Neural cell (in vitro differentiated cells): ENCODE data around the gene EVI2A.

ENCODE experiments used
- EZH2 ChIP-seq: fragments of 200-600, 300-800 bp; shearing (Covaris generic), sonication (generic); IDR thresholded peaks from 2 replicates; pipeline ENCODE4 v1.6.1; 2014; ENCODE audit warnings: antibody characterized with exemption, low read length, borderline replicate concordance, mild to moderate bottlenecking; ENCODE audit not compliant: insufficient read depth, poor library complexity, severe bottlenecking
- MXI1 ChIP-seq: fragments of 450-650 bp; conservative IDR thresholded peaks from 2 replicates; pipeline ENCODE4 v1.6.1; 2014; ENCODE audit warnings: antibody characterized with exemption, mild to moderate bottlenecking; ENCODE audit not compliant: poor library complexity, severe bottlenecking
- POLR2AphosphoS5 ChIP-seq: IDR thresholded peaks from 2 replicates; pipeline ENCODE4 v1.6.1; 2012
- SMC3 ChIP-seq: fragments of 450-650 bp; conservative IDR thresholded peaks from 2 replicates; pipeline ENCODE4 v1.6.1; 2014; ENCODE audit warnings: antibody characterized with exemption, mild to moderate bottlenecking, moderate library complexity; ENCODE audit not compliant: poor library complexity
- TF ChIP-seq, protein P1 (sequence below): fragments of 450-650 bp; IDR thresholded peaks from 2 replicates; pipeline ENCODE4 v1.5.1; 2014; ENCODE audit warnings: antibody characterized with exemption, mild to moderate bottlenecking, moderate library complexity; ENCODE audit not compliant: poor library complexity, severe bottlenecking
- TF ChIP-seq, protein P2 (sequence below): IDR thresholded peaks from 2 replicates; pipeline ENCODE4 v1.6.1; 2012; ENCODE audit warnings: borderline replicate concordance

DNA sequence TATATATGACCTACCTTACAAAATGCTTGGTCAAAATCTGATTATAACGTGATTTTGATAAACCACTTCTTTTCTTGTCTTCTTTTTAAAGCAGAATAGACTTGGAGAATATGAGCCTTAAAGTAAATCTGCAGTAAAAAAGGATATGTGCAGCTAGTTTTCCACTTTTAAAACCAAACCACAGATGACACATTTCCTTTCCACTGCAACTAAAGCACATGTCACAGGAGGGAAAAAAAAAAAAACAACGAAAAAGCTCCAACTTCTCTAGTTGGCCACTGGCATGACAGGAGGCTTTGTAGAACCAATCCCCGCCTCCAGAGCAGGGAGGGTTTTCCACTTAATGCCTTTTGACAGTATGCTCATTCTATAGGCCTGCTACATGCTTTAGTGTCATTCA, at the start of gene EVI2A:
- TF ChIP-seq, protein P1, sequence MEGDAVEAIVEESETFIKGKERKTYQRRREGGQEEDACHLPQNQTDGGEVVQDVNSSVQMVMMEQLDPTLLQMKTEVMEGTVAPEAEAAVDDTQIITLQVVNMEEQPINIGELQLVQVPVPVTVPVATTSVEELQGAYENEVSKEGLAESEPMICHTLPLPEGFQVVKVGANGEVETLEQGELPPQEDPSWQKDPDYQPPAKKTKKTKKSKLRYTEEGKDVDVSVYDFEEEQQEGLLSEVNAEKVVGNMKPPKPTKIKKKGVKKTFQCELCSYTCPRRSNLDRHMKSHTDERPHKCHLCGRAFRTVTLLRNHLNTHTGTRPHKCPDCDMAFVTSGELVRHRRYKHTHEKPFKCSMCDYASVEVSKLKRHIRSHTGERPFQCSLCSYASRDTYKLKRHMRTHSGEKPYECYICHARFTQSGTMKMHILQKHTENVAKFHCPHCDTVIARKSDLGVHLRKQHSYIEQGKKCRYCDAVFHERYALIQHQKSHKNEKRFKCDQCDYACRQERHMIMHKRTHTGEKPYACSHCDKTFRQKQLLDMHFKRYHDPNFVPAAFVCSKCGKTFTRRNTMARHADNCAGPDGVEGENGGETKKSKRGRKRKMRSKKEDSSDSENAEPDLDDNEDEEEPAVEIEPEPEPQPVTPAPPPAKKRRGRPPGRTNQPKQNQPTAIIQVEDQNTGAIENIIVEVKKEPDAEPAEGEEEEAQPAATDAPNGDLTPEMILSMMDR: no peak
- TF ChIP-seq EZH2: no peak
- TF ChIP-seq POLR2AphosphoS5: no peak
- TF ChIP-seq MXI1: no peak
- no peak for TF ChIP-seq SMC3
- TF ChIP-seq, protein P2, sequence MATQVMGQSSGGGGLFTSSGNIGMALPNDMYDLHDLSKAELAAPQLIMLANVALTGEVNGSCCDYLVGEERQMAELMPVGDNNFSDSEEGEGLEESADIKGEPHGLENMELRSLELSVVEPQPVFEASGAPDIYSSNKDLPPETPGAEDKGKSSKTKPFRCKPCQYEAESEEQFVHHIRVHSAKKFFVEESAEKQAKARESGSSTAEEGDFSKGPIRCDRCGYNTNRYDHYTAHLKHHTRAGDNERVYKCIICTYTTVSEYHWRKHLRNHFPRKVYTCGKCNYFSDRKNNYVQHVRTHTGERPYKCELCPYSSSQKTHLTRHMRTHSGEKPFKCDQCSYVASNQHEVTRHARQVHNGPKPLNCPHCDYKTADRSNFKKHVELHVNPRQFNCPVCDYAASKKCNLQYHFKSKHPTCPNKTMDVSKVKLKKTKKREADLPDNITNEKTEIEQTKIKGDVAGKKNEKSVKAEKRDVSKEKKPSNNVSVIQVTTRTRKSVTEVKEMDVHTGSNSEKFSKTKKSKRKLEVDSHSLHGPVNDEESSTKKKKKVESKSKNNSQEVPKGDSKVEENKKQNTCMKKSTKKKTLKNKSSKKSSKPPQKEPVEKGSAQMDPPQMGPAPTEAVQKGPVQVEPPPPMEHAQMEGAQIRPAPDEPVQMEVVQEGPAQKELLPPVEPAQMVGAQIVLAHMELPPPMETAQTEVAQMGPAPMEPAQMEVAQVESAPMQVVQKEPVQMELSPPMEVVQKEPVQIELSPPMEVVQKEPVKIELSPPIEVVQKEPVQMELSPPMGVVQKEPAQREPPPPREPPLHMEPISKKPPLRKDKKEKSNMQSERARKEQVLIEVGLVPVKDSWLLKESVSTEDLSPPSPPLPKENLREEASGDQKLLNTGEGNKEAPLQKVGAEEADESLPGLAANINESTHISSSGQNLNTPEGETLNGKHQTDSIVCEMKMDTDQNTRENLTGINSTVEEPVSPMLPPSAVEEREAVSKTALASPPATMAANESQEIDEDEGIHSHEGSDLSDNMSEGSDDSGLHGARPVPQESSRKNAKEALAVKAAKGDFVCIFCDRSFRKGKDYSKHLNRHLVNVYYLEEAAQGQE: no peak
